Stimulated activated CD8-positive, alpha-beta memory T cell treated with anti-CD3 and anti-CD28 coated beads, Interleukin-12 subunit alpha, Interleukin-12 subunit beta, amount 100 ng/mL, for 4 hours (primary cell): ENCODE data around the gene SMG6.
A peak's percentile ranks its signal among the peaks of the same experiment; 100 is the strongest.

ENCODE experiments used
- DNase-seq: peaks from one replicate; pipeline ENCODE4 v3.0.0-alpha.2; 2020; ENCODE audit warnings: low read depth

Gene SMG6

DNA sequence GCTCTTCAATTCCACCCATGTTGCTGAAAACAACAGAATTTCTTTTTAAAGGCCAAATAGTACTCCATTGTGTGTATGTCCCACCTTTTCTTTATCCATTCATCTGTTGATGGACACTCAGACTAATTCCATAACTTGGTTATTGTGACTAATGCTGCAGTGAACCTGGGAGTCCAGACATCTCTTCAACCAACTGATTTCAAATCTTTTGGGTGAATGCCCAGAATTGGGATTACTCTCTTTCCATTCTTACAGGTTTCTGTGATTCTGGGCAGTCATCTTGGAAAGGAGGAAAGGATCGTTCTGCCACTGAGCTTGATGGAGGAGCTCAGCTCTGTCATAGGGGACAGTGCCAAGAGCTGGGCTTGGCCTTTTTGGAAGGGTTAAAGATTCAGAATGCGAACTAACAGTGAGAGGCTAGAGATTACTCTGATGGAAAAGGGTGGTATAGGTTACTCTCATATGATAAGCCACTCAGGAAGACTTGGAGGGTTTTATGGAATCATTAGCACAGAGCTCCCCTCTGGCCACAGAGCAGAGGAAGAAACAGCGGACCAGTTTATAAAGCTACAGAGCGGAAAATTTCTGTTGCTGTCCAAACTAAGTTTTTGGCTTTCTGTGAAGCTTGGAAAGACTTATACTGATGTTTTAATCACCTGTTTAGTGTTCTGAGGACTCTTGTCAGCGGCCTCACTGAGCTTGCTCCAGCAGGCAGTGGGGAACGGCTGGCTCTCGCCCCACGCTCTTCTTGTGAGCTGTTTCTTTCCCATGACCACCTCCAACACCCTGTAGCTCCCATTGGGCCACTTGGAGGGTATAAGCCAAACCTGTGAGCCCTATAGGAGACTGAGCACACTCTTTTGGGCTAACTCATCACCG, 200.4 kb downstream of the SMG6 start:
- DNase-seq: no peak

DNA sequence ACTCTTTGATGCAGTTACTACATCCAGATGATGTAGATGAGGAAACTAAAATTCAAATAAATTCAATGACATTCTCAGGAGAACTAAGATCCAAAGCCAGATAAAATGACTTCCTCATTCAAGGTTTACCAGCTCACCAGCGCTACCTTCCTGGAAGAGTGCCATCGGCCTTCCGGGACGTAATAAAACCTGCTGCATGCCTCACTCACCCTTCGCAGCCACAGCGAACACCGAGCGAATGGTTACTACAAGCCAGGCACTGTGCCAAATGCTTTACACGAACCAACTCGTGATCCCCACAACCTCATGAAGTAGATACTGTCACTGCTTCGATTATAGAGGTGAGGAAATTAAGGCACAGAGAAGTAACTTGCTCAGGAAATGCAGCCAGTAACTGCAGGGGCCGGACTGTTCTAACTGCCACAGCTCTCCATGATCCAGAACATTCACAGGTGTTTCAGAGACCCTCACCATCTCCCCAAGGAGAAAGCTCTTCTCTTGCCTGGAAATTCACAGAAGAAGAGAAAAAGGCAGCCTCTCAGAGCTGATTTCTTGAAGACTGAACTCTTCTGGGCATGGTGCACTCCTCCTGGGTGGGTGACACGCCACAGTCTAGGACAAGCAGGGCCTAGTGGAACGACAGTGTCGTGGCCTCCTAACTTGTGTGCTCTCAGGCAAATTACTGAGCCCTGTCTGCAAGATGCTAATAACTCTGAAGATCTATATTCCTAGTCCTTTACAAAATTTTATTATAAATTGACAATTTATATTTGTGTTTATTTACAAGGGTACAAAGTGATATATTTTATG, 201.9 kb downstream of the SMG6 start:
- DNase-seq: no peak

DNA sequence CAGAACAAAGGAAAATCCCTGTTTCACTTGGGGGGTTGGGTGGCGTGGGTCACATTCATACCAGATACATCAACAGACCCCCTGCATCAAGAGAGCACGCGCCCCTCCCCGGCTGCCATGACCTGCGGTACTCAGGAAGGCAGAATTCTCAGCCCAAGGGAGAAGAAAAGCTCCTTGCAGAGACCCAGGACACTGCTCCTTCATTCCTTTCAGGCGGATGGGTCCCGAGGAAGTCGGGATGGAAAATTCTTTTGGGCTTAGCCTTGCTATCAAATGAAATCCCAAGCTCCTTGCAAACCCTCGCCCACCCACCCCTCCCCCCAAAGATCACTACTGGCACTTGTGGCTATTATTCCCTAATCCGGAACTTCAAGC, 208.1 kb downstream of the SMG6 start:
- no peak for DNase-seq

DNA sequence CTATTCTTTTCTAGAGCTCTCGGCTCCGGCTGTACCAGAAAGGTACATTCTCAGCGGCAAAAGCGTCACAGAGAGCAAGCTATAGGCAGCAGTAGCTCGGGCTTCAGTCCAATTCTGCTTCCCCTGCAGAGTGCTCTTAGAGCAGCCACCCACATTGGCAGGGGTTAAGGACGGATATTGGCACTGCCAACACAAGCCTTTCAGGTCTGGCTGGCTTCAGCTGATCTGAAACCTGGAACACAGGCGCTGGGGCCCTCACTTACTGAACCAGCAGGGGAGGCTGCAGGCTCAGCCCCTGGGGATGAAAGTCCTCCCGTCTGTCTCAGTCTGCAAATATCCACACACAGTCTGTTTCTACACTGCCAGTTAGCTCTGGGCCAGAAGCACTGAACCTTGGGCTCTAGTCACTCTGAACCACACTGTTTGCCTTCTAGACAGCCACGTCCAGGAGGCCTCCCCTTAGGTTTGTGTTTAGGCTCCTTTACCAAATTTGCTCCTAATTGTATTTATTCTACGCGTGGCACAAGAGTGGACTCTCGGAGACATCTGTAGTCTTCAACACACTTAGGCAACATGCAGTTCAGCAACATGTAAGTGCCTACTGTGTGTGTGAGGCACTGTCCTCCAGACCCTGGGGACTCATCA, 208.6 kb downstream of the SMG6 start:
- DNase-seq: no peak

DNA sequence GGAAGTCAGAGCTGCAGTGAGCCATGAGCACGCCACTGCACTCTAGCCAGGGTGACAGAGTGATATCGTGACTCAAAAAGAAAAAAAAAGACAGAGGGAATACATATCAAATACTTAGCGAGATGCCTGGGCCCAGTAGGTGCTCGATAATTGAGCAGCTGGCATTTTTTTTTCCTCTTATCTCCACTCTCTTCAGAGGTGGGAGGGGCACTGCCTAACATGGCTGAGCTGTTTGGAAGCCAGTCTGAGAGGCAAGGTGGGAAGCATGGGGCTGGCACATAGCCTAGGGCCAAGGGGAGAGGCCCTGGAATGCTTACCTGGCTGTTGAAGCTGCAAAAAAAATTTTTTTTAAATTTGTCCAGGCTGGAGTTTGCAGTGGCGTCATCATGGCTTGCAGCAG, 210.2 kb downstream of the SMG6 start:
- no peak for DNase-seq

DNA sequence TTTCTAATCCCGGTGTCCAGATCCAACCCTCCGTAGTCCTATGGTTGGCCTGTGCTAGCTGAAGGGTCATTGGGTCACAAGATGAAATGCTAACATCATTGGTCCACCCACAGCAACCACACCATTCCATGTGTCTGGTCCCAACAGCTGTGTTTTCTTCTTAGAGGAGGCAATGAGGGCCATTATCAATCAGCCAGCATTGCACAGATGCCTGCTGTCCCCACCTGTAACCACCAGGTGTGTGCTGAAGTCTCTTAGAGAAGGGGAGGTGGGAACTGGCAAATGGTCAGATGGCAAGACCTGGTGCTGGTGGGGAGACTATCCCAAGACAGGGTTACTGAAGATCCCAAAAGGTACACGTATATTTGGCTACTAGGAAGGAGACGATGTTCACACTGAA, 211.3 kb downstream of the SMG6 start:
- no peak for DNase-seq

DNA sequence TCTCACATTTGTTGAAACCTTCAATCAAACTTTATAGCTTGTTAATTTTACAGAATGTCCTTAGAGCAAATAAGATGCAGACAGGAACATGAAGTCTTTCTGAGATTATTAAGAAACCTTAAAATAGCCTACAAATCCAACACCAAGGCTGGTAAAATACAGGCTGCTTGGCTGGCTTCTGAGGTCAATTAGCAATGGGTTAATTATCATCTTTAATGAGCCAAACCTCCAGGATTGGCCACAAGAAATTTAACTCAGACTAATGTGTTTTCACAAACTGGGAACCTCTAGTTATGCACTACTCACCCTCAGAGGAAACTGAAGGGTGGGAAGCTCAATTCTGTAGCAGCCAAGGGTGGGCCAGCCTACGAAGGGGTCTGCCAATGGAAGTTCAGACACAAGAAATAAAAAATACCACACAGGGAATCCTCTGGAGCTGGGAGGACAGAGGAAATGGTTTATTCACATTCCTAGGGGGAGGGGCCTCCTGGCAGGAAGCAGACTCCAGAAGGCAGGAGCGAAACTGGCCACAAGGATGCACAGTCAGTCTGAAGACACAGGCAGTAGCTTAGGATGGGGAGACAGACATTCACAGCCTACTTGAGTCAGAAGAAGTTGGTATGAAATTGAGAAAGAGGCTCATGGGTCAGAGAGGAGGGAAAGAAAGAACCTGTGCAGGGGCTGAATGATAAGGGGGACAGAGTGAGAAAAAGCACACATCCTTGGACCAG, 212.6 kb downstream of the SMG6 start:
- DNase-seq: no peak

DNA sequence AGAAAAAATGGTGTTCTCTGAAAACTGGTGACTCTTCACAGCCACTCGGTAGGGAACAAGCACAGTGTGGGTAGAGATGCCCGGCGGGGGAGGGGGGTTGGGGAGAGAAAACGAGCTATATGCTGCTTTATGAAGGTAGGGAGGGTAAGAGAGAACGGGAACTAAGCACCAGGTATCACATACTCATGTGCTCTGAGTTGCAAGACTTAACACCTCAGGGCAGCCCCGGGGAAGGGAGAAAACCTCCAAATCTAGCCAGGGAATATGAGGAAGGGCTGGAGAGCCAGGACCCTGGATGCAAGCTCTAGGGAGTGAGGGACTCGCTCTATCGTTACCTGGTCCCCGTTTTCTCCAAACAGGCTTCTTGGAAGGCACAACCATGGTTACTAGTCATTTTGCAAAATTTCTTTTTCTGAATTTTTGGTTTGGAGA, 213.4 kb downstream of the SMG6 start:
- no peak for DNase-seq

DNA sequence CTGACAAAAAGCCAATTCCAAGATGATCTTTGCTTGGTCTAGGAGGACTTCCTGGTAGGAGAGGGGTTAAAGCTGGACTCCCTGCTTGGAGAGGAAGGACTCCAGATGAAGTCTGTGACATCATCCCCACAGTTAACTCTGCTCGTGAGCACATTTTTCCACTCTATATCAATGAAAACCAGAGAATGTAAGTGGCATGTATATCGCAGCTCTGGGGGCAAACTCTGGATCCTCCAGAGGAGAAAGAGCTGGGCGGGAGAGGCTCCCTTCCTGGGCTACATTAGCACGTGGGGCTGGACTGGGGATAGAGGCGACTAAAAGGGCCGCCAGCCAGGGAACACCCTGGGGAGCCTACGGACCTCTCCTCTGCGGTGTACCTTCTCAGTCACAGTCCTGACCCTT, 214.6 kb downstream of the SMG6 start:
- DNase-seq: no peak

DNA sequence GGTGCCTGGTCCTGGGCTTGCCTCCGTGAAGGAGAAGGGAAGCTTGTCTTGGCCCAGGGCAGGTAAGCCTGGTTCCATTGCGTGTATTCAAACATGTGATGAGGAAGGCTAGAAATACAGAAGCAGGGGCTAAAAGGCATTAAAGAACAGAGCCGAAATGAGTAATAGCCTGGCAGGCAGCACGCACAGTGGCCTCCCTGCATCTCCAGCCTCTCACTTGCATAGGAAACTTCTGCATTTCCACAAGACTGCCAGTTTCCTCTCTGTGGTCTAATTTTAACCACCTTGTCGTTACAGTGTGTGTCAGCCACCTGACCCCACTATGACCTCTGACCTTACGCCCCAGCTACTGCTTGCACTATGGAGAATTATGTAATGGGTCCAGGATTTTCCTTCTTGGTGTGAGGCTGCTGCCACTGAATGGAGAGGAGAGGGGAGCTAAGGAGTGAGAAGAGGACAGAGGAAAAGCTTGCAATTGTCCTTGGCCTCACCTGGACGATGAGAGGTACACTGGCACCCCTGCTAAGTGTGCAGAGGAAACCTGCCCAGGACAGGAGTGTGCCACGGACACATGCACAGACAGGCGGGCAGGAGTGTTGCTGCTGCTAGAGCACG, 215.9 kb downstream of the SMG6 start:
- DNase-seq: peak; percentile 27

DNA sequence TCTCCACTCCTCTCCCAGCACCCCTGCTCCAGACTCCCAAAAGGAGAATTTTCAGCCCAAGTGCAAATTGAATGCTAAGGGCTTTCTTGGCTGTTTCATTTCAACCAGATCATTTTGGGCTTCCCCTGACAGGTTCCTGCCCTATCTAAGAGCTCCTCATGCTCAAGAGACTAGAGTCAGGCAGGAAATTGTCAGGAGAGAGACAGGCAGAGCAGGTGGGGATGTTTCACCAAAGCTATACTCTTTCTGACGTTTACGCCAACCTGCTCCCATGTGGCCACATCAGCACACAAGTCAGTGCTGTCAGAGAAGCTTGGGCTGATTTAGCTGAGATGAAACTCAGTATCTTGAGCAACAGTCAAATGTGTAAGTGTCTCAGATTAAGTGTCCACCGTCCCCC, 217.3 kb downstream of the SMG6 start:
- no peak for DNase-seq

DNA sequence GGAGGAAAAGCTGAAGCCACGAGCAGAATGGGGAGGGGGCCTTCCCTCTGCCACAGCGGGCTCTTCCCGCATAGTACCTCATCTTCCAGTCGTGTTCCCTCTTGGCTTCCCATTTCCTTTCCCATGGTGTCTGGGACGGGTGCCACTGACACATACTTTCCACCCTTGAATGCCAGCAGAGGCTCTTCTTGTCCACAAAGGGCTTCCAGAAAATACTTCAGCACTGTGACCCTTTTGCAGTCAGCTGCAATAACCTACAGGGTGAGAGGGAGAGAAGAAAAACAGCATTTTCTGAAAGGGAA, 218.0 kb downstream of the SMG6 start:
- DNase-seq: no peak

DNA sequence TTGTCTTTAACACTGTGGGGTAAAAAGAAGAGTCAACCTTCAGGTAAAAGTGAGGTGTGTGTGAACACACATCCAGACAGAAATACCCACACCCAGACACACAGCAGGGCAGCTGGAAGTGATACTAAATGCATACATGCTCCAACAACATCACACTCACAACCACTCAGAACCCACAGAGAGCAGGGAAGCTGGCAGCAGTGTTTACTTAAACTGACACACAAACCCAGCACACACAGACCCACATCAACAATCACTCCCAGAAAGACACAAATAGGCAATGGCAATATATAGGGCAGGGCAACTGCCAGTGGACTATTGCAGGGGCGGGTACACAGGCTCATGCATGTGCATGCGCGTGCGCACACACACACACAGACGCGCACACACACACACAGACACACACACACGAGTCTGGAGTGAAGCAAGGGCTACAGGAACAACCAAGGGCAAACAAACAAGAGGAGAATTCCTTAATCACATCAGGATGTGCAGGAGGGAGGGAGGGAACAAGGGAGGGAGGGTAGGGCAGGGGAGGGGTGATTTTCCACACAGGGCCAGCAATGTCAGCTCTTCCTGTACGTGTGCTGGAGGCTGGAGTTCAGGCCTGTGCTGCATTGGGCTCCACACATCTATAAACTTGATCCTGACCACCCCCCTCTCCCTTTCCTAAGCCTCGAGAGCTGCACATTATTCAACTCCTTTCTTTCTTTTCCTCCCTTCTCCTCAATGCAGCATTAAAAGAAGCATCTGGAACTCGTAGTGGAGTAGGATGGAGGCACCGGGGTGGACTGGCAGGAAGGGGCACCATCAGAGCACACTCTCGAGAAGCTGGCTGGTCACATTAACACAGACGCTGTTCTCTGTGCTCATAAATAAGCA, 218.6 kb downstream of the SMG6 start:
- no peak for DNase-seq

DNA sequence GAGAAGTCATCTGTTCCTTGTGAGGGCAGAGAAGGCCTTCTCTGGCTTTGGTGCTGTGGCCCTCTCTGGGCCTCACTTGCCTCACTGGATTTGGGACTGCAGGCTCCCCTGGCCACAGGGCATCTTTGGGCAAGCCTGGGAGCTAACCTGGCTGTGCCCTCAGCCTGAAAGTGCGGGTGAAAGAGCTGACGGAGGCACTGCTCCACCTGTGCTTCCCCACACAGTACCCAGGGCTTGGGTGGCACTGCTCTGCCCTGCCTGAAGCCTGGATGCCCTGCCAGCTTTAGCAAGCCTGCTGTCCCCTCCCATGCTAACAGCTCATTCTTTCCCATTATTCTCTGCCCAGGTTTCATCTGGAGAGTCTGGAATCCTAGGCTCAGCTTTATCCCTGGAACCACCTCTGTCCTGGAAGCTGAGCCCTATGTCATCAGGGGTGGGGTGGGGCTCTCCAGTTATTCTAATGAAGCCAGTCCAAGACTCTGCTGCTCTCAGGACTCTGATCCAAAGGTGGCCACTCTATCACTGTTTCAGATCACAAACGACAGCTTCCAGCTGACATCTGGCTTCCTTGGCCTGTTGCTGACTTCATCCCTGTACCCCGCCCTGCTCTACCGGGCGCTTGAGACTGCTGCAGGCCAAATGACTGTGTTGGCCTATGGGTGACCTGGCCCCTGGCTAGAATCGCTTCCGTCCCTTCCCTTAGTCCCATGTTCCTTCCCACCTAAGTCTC, 219.4 kb downstream of the SMG6 start:
- DNase-seq: no peak

DNA sequence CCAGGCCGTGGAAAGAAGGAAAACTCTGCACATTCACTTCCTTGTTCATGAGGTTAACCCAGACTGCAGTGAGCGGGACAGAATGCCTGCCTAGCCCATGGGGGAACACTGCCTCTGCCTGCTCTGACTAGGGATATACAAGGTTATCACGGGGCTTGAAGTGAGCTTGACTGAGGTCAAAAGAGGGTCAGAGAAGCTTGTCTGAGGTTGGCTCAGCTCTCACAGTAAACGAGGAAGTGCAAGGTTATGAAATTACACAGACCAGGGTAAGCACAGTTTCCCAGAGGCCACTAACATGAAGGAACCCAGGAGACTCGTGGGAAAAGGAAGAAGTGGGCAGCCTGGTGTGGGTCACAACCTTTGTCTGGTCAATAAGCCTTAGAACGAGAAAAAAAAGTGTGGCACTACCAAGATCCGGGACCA, 220.0 kb downstream of the SMG6 start:
- no peak for DNase-seq

DNA sequence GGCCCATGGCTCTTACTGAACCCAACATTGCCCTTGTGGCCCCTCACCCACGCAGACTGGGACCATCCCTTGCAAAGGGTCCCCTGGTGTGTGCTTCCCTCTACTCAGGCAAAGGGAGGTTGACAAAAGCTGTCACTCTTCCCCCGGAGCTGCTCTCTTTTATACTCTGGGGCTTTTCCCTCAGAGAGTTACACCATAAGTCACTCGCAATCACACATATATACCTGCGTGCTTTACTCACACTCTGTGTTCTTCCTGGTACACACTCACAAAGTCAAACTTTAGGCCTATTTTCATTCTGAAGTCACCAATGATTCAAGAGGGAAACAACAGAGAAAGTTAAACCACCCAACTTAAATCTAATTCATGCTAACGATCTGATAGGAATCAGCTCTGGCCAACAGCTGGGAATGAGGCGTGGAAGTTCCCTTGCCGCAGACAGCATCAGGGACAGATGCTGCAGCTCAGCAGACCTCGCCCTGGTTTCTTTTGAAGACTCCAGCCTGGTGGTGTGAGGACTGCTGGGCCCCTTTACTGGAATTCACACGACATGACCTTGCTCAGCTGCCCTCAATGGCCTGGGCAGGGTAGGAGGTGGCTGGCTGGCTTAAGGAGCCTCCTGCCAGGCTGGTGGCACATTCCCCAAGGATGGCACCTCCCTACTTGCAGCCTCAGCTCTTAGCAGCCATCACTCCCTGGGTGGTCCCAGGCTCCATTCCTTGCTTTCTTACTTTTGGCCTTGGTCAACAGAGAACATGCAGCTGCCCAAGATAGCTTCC, 221.4 kb downstream of the SMG6 start:
- DNase-seq: no peak

DNA sequence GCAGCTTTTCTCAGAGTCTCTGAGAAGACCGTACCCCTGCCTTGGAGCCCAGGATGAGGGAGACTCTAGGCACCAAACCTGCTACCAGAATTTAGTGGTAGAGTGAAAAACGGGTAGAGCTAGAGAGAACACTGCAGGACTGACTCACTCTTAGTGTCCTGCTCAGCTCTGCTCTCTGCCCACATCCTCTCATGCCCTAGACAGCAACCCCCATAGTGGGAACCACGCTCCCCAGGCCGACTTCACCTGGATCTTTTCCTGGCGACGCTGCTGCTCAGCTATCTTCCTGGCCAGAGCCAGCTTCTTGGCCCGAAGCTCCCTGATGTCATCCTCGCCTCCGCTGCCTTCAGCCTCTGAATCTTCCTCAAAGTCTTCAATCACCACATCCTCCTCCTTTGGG, 222.0 kb downstream of the SMG6 start:
- no peak for DNase-seq

DNA sequence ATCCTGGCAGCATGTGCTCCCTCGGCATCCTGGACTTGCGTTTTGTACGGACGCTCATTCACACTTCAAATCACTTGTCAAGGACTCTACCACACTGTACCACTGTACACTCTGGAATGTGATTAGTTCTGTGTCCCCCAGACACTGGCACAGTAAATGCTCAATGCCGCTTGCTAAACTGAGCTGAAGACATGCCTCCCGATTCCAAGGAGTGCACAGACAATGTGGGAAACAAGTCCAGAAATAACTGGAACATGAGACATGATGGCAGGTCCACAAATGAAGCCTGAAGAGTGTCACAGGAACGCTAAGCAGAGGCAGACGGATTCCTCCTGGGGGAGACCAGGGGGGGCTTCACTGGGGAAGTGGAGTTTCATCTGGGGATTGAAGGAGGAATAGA, 226.5 kb downstream of the SMG6 start:
- DNase-seq: no peak
